Measurements from ENCODE around the gene PLEKHA8. TPM values are rescaled to one million over a fixed set of nuclear protein-coding genes. Genes with fewer than 3 reads are reported as not detected.

The PLEKHA8 gene
- total RNA-seq, 4 donors from 2014 or later = 2.3 to 3.2 (median 2.6) TPM

GRCh38 chr7:30148951-30149459 is 120.8 kb downstream of the PLEKHA8 start:
- intact Hi-C loops (cut with DNase I; ENCODE audit: low total_unique reads) (no loop called here), in situ Hi-C loops (cut with MboI; ENCODE audit: low sequenced_read_pairs in 4 of 4) (no loop called here)
- Histone ChIP-seq H3K9me3 (no peaks in the 10 kb centered on the region), H3K36me3 (peaks cover 0 to 8% of the 10 kb centered on the region in 2 donors), H3K27ac (peak overlapping the region in 1 of 4 donors; percentile 17), H3K4me3 (no peak overlapping the region), H3K27me3 (no peaks in the 10 kb centered on the region), H3K4me1 (peaks cover 35% of the 10 kb centered on the region in 2 donors)
- ATAC-seq (no peak), DNase-seq (no peak)
- TF ChIP-seq POLR2A (IDR thresholded peaks at IDR 0.05) (no peak), CTCF (IDR thresholded peaks at IDR 0.05 in 4 of 5, conservative IDR thresholded peaks at IDR 0.05 in 1 of 5) (no peak)

GRCh38 chr7:30149640-30150272 is 121.5 kb downstream of the PLEKHA8 start:
- DNase-seq (no peak), ATAC-seq (no peak)
- H3K36me3 ChIP-seq = peaks cover 0 to 8% of the 10 kb centered on the region in 2 donors
- H3K4me3 ChIP-seq = no peak overlapping the region
- no peaks in the 10 kb centered on the region for H3K9me3 ChIP-seq
- intact Hi-C loops (cut with DNase I; ENCODE audit: low total_unique reads) (no loop called here), in situ Hi-C loops (cut with MboI; ENCODE audit: low sequenced_read_pairs in 4 of 4) (loop anchor here in 1 of 4 donors (25.0 kb wide), 1 partner anchor 413 kb away; no protein-coding TSS in a partner anchor)
- peaks cover 30 to 31% of the 10 kb centered on the region in 2 donors for H3K4me1 ChIP-seq
- H3K27me3 ChIP-seq = no peaks in the 10 kb centered on the region
- TF ChIP-seq CTCF (IDR thresholded peaks at IDR 0.05 in 4 of 5, conservative IDR thresholded peaks at IDR 0.05 in 1 of 5) = no peak
- no peak for TF ChIP-seq POLR2A (IDR thresholded peaks at IDR 0.05)
- peak overlapping the region in 1 of 4 donors; percentile 17 for H3K27ac ChIP-seq

GRCh38 chr7:30150711-30151110 is 122.5 kb downstream of the PLEKHA8 start:
- peak overlapping the region in 1 of 4 donors; percentile 18 for H3K27ac ChIP-seq
- no peaks in the 10 kb centered on the region for H3K27me3 ChIP-seq
- in situ Hi-C loops (cut with MboI; ENCODE audit: low sequenced_read_pairs in 4 of 4) = loop anchor here in 1 of 4 donors (25.0 kb wide), 1 partner anchor 412 kb away; no protein-coding TSS in a partner anchor
- H3K36me3 ChIP-seq = peaks cover 0 to 8% of the 10 kb centered on the region in 2 donors
- no peak overlapping the region for H3K4me3 ChIP-seq
- no peaks in the 10 kb centered on the region for H3K9me3 ChIP-seq
- intact Hi-C loops (cut with DNase I; ENCODE audit: low total_unique reads) = no loop called here
- DNase-seq (no peak), ATAC-seq (no peak)
- H3K4me1 ChIP-seq = peaks cover 25 to 28% of the 10 kb centered on the region in 2 donors
- TF ChIP-seq CTCF (IDR thresholded peaks at IDR 0.05 in 4 of 5, conservative IDR thresholded peaks at IDR 0.05 in 1 of 5) (no peak), POLR2A (IDR thresholded peaks at IDR 0.05) (no peak)

- DNase-seq = no peak
- H3K9me3 ChIP-seq = no peaks in the 10 kb centered on the region
- H3K27me3 ChIP-seq = no peaks in the 10 kb centered on the region
- peaks cover 8 to 9% of the 10 kb centered on the region in 2 donors for H3K4me1 ChIP-seq
- no peak overlapping the region for H3K4me3 ChIP-seq
- TF ChIP-seq POLR2A (IDR thresholded peaks at IDR 0.05) = no peak
- TF ChIP-seq CTCF (IDR thresholded peaks at IDR 0.05 in 4 of 5, conservative IDR thresholded peaks at IDR 0.05 in 1 of 5) = no peak
- intact Hi-C loops (cut with DNase I; ENCODE audit: low total_unique reads) = no loop called here
- no peak for ATAC-seq
- in situ Hi-C loops (cut with MboI; ENCODE audit: low sequenced_read_pairs in 4 of 4) = loop anchor here in 1 of 4 donors (25.0 kb wide), 1 partner anchor 408 kb away; no protein-coding TSS in a partner anchor
- no peak overlapping the region for H3K27ac ChIP-seq
- peaks cover 0 to 8% of the 10 kb centered on the region in 2 donors for H3K36me3 ChIP-seq
These were observed 125.9 kb downstream of the PLEKHA8 start for GRCh38 chr7:30154111-30154587.
